Subcutaneous adipose tissue (tissue), 4 donors: ENCODE data around the gene STIM2. TPM values are rescaled to one million over a fixed set of nuclear protein-coding genes. Genes with fewer than 3 reads are reported as not detected.

ENCODE experiments used
- total RNA-seq, 4 donors: library from RNA; depleted of rRNA; stranded (reverse); fragments of >200 nt; gene quantifications; one replicate each; pipeline ENCODE4 v1.1.0, GENCODE V29; 2016
- TF ChIP-seq, protein P1 (sequence below): fragments of 450-650 bp; IDR thresholded peaks from one replicate; pipeline ENCODE4 v1.5.1; 2016; ENCODE audit warnings: low read depth, mild to moderate bottlenecking, control low read depth, antibody characterized with exemption, moderate library complexity

STIM2 gene
- total RNA-seq, 4 donors from 2014 or later, result 9.0 to 19.6 (median 15.3) TPM

DNA sequence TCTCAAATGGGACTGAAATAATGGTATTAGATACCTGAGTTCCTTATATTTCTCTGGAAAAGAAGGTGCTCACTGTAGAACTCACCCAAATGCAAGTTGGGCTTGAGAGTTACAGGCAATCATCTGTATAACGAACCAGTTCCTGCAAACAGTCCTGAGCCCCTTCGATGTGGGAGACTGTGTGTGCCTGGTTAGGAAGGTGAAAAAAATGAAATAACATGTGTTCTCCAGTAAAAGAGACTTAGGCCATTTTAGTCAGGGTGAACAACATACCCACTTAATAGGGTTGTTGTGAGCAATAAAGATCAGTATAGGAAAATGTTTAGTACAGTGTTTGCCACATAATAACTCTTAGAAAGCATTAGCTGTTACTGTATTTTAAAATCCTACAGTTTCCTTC lies 23.4 kb downstream of the STIM2 start:
- TF ChIP-seq, protein P1, sequence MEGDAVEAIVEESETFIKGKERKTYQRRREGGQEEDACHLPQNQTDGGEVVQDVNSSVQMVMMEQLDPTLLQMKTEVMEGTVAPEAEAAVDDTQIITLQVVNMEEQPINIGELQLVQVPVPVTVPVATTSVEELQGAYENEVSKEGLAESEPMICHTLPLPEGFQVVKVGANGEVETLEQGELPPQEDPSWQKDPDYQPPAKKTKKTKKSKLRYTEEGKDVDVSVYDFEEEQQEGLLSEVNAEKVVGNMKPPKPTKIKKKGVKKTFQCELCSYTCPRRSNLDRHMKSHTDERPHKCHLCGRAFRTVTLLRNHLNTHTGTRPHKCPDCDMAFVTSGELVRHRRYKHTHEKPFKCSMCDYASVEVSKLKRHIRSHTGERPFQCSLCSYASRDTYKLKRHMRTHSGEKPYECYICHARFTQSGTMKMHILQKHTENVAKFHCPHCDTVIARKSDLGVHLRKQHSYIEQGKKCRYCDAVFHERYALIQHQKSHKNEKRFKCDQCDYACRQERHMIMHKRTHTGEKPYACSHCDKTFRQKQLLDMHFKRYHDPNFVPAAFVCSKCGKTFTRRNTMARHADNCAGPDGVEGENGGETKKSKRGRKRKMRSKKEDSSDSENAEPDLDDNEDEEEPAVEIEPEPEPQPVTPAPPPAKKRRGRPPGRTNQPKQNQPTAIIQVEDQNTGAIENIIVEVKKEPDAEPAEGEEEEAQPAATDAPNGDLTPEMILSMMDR, result no peak

DNA sequence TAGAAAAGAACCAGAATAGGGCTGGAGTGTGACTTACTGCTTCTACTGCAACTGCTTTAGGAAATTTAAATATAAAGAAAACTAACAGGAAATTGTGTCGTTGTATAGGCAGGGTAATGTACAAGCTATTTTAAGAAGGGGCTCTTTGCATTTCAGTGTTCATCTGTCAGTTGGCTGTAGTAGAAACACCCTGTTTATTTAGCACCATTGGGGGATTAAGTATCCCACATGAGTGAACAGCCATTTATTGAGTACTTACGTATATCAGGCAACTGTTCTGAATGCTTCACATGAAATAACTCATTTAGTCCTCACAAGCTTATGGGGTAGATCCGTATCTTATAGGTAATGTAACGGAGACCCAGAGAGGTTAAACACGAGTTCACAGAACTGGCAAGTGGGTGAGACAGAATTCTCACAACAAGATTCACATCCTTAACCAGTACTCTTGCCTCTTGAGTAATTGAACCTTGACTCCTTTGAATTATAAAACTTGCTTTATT lies 23.9 kb downstream of the STIM2 start:
- TF ChIP-seq, protein P1, result no peak

DNA sequence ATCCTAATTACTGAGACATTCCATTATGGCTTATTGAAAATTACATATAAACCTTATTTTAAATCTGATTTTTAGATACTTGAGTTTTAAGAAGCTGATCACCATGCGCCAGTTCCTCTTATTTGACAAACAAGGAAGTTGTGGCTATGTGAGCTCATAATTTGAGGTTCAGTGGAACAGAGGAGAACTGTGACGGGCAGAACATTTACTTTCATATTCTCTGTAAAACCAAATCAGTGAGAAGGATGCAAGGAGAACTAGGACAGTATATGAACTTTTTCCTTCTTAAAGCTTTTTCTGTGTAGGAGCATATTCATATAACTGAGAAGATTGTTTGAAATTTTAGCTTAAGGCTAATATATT lies 25.3 kb downstream of the STIM2 start:
- TF ChIP-seq, protein P1, result no peak

DNA sequence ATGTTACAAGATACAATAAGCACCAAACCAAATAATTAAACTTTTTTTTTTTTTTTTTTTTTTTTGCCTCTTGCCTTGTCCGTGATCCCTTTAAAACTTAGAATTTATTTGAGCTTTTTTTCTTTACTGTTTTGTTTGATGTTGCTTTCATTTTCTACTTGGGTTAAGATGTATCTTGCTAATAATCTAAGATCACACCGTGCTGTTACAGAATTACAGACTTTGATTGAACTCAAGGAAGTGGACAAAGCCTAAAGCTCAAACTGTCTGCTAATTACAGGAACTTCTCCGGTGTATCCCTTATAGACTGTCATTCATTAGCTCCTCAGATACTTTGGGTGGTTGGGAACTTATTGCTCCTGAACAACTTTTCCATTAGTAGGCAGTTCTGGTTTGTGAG lies 26.5 kb downstream of the STIM2 start:
- TF ChIP-seq, protein P1, result no peak

DNA sequence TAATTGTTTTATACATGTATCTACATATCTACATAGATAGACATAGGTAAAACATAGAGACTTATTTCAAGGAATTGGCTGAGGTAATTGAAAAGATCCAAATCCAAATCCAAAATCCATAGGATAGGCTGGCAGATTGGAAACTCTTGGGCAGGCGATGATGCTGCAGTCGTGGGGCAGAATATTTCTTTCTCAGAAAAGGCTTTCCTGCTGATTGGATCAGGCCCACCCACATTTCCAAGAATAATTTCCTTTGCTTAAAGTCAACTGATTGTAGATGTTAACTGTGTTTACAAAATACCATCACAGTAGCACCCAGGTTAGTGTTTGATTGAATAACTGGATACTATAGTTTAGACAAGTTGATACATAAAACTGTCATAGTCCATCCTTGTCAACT lies 27.2 kb downstream of the STIM2 start:
- TF ChIP-seq, protein P1, result no peak

DNA sequence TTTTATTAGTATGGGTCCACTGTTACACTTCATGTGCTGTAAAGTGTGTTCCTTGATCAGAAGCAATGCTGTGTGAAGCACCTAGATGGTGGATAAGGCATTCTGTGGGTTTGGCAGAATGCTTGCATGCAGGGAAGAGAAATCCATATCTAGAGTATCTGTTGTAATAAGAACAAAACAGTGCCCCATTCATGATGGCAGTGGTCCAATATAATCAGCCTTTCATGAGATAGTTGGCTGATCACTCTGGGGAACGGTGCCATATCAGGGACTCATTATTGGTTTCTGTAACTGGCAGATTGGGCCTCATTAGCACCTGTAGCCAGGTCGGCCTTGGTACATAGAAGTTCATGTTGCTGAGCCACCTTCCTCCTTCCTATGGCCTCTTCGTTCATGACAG lies 28.7 kb downstream of the STIM2 start:
- TF ChIP-seq, protein P1, result no peak

DNA sequence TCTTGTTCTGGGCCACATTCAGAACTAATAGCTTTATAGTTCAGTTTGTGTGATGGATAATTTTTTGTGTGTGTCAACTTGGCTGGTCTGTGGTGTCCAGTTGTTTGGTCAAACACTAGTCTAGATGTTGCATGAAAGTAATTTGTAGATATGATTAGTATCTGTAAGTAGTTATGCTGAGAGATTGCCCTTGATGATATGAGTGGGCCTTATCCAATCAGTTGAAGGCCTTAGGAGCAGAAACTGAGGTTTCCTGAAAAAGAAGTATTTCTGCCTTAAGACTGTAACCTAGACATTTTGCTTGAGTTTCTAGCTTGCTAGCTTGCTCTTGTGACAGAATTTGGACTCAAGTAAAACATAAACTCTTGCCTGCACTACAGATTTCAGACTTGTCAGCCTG lies 30.4 kb downstream of the STIM2 start:
- TF ChIP-seq, protein P1, result no peak

DNA sequence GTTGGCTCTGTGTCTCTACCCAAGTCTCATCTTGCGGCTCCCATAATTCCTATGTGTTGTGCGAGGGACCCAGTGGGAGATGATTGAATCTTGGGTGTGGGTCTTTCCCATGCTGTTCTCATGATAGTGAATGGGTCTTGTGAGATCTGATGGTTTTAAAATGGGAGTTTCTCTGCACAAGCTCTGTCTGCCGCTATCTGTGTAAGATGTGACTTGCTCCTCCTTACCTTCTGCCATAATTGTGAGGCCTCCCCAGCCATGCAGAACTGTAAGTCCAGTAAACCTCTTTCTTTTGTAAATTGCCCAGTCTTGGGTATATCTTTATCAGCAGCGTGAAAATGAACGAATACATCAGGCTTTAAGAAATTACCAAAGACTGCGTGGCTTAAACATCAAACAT lies 31.2 kb downstream of the STIM2 start:
- TF ChIP-seq, protein P1, result no peak
